Cardiac fibroblast (primary cell): ENCODE results near the gene IRAK1.

Experiments used
- DNase-seq, 2 donors: peaks; one replicate each; pipeline versions ENCODE4 v3.0.0 to v3.0.0-alpha.2; 2010; ENCODE audit warnings: low read depth in 2 of 2
- H3K4me3 ChIP-seq, 2 donors: replicated peaks in 1 of 2; 1 replicate in 1 of 2; 2 replicates in 1 of 2; pipeline ENCODE4 v1.5.1; 2011; ENCODE audit warnings: low read depth in 2 of 2, low read length in 2 of 2, mild to moderate bottlenecking in 2 of 2, moderate library complexity in 1 of 2
- CTCF ChIP-seq: IDR thresholded peaks from one replicate; pipeline ENCODE4 v1.5.1; 2011; ENCODE audit warnings: low read depth, mild to moderate bottlenecking, low read length, inconsistent platforms

IRAK1 gene

GRCh38 chrX:154011376-154012335 lies 8.0 kb downstream of the IRAK1 start:
- no peak for TF ChIP-seq CTCF
- H3K4me3 ChIP-seq = no peak overlapping the region
- no peak for DNase-seq

GRCh38 chrX:154010330-154011087 lies 9.2 kb downstream of the IRAK1 start:
- no peak for TF ChIP-seq CTCF
- DNase-seq = peak; percentile 36 to 64
- H3K4me3 ChIP-seq = no peak overlapping the region

- H3K4me3 ChIP-seq = no peak overlapping the region
- no peak for TF ChIP-seq CTCF
- DNase-seq = no peak
Measured at GRCh38 chrX:154008521-154008920, 11.2 kb downstream of the IRAK1 start.

GRCh38 chrX:154006947-154007346 lies 12.8 kb downstream of the IRAK1 start:
- TF ChIP-seq CTCF = no peak

GRCh38 chrX:154004315-154004714 lies 15.4 kb downstream of the IRAK1 start:
- H3K4me3 ChIP-seq = no peak overlapping the region
- DNase-seq = no peak
- TF ChIP-seq CTCF = no peak

More at GRCh38 chrX:154006947-154007346, 12.8 kb downstream of the IRAK1 start:
- DNase-seq = no peak
- H3K4me3 ChIP-seq = no peak overlapping the region

GRCh38 chrX:154002215-154002719 lies 17.4 kb downstream of the IRAK1 start:
- TF ChIP-seq CTCF = no peak
- peak; percentile 46 to 47 for DNase-seq
- no peak overlapping the region for H3K4me3 ChIP-seq
